Medulla oblongata (tissue), 1 donor: Measurements from ENCODE around the gene SYCP1.
"Not testable (repeated sequence)": the region's sequence is repeated elsewhere in the genome, so short reads cannot be mapped to it uniquely, and the experiment has no call there.

ENCODE experiments used
- DNase-seq: peaks from one replicate; pipeline ENCODE4 v3.0.0-alpha.2; 2015; ENCODE audit errors: extremely low spot score

Gene SYCP1

GRCh38 chr1:114959423-114959822 lies 104.8 kb downstream of the SYCP1 start:
- DNase-seq: no peak

GRCh38 chr1:114976891-114977290 lies 122.2 kb downstream of the SYCP1 start:
- DNase-seq: no peak

GRCh38 chr1:114979278-114979891 lies 124.7 kb downstream of the SYCP1 start:
- peak; percentile 60 for DNase-seq

GRCh38 chr1:114982251-114982650 lies 127.6 kb downstream of the SYCP1 start:
- DNase-seq: no peak

GRCh38 chr1:114986286-114986685 lies 131.6 kb downstream of the SYCP1 start:
- DNase-seq: no peak

- DNase-seq: no peak
Measured at GRCh38 chr1:114988095-114988494, 133.4 kb downstream of the SYCP1 start.

GRCh38 chr1:114997510-114998289 lies 143.0 kb downstream of the SYCP1 start:
- no peak for DNase-seq

- no peak for DNase-seq
Measured at GRCh38 chr1:115006191-115006590, 151.5 kb downstream of the SYCP1 start.

- no peak for DNase-seq
Measured at GRCh38 chr1:115012006-115012405, 157.3 kb downstream of the SYCP1 start.

GRCh38 chr1:115012434-115012833 lies 157.8 kb downstream of the SYCP1 start:
- DNase-seq: no peak

- no peak for DNase-seq
Measured at GRCh38 chr1:115013792-115014191, 159.1 kb downstream of the SYCP1 start.

GRCh38 chr1:115019549-115019948 lies 164.9 kb downstream of the SYCP1 start:
- not testable (repeated sequence) for DNase-seq

GRCh38 chr1:115021145-115021544 lies 166.5 kb downstream of the SYCP1 start:
- no peak for DNase-seq

GRCh38 chr1:115023593-115023992 lies 168.9 kb downstream of the SYCP1 start:
- no peak for DNase-seq

- DNase-seq: no peak
Measured at GRCh38 chr1:115029526-115029925, 174.9 kb downstream of the SYCP1 start, which contains the start of gene TSHB. Gene TSHB (plus strand): TSS chr1:115029826. CDS start chr1:115033363, 3,537 bp downstream.

- no peak for DNase-seq
Measured at GRCh38 chr1:115031595-115031994, 176.9 kb downstream of the SYCP1 start.

- no peak for DNase-seq
Measured at GRCh38 chr1:115035652-115036051, 181.0 kb downstream of the SYCP1 start.

GRCh38 chr1:115036814-115037507 lies 182.3 kb downstream of the SYCP1 start:
- DNase-seq: no peak

GRCh38 chr1:115040501-115040900 lies 185.8 kb downstream of the SYCP1 start:
- DNase-seq: no peak

- no peak for DNase-seq
Measured at GRCh38 chr1:115041654-115042053, 187.0 kb downstream of the SYCP1 start.
